T-helper 17 cell (primary cell): Measurements from ENCODE around the gene HPX. TPM values are rescaled to one million over a fixed set of nuclear protein-coding genes. Genes with fewer than 3 reads are reported as not detected.

Experiments used
- ATAC-seq: fragments of 150-1000 bp; cut with Tn5 transposase; 2 replicates; pipeline ENCODE4 v1.10.0; 2021; ENCODE audit warnings: mild to moderate bottlenecking, moderate library complexity
- DNase-seq, 3 donors: peaks; one replicate each; pipeline versions ENCODE4 v3.0.0 to v3.0.0-alpha.2; 2020 to 2021
- H3K9me3 ChIP-seq: one replicate; pipeline ENCODE4 v1.7.0; 2013; ENCODE audit warnings: low read length, mild to moderate bottlenecking; ENCODE audit not compliant: control insufficient read depth, poor library complexity, severe bottlenecking
- H3K27ac Mint-ChIP-seq: one replicate; pipeline ENCODE4 v1.8.0; 2022; ENCODE audit warnings: mild to moderate bottlenecking, moderate library complexity, mixed read lengths
- H3K27me3 Mint-ChIP-seq: one replicate; pipeline ENCODE4 v1.8.0; 2022; ENCODE audit warnings: mixed read lengths
- H3K36me3 Mint-ChIP-seq: one replicate; pipeline ENCODE4 v1.8.0; 2022; ENCODE audit warnings: low read depth, mixed read lengths
- H3K4me1 Mint-ChIP-seq: one replicate; pipeline ENCODE4 v1.8.0; 2022; ENCODE audit warnings: mild to moderate bottlenecking, mixed read lengths
- H3K4me3 Mint-ChIP-seq: one replicate; pipeline ENCODE4 v1.8.0; 2022; ENCODE audit warnings: mild to moderate bottlenecking, moderate library complexity, mixed read lengths
- total RNA-seq, 4 donors: library from RNA in 2 of 4; stranded (reverse) in 2 of 4; gene quantifications; one replicate each; pipeline ENCODE4 v1.2.3 and lab custom pipeline; 2022 to 2026

HPX gene
- total RNA-seq, 2 donors from 2014 or later = 0.47 to 0.86 TPM

DNA sequence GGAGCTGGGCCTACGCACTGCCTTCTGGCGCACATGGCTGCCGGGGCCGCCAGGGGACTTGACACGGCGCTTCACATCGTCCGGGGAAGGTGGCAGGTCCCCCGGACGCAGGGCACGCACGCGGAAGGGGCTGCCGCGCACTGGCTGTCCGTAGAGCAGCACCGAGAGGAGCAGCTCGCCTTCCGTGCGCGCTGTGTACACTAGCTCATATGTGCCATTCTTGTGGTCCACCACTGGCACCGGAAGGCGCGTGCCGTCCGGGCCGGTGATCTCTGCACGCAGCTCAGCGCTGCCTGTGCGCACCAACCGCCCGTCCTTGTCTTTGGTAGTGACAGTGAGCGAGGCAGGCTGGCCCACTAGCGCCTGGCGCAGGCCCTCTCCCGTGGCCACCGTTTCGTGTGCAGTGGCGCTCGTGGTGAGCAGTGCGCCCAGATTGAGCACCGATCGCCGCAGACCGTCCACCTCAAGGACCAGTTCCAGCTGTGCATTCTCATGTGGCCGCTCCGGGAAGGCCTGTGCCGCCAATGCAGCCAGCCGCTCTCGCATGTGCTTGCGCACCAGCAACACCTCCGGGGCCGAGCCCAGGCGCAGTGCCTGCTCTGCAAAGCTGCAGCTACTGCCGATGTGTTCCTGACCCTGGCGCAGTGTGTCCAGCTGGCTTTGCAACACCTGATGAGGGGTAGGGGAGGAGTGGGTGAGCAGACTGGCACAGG lies 15.7 kb upstream of the HPX start:
- no peak overlapping the region for H3K27ac Mint-ChIP-seq
- H3K9me3 ChIP-seq = no peaks in the 10 kb centered on the region
- H3K36me3 Mint-ChIP-seq = peaks cover 9% of the 10 kb centered on the region
- ATAC-seq (no peak), DNase-seq (no peak)
- H3K27me3 Mint-ChIP-seq = no peaks in the 10 kb centered on the region
- H3K4me3 Mint-ChIP-seq = no peak overlapping the region
- peaks cover 4% of the 10 kb centered on the region for H3K4me1 Mint-ChIP-seq

DNA sequence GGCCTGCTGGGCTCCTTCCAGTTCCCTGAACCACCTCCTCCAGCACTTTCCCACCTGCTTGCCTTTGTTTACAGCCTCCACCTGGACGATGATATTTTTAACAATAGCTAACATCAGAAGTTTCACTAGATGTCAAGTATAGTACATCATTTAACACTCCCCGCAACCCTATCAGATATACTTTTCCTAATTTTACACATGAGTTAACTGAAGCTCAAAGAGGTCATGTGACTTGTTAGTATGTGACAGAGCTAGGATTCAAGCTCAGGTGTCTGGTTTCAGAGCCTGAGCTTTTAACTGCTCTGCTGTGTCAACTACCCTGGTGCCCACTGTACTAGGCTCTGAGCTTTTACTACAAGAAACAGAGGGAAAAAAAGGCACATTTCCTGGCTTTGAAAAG lies 14.3 kb upstream of the HPX start:
- ATAC-seq (no peak), DNase-seq (no peak)
- H3K9me3 ChIP-seq = no peaks in the 10 kb centered on the region
- Mint-ChIP-seq H3K36me3 (peaks cover 6% of the 10 kb centered on the region), H3K4me3 (no peak overlapping the region), H3K27ac (no peak overlapping the region), H3K27me3 (no peaks in the 10 kb centered on the region), H3K4me1 (no peaks in the 10 kb centered on the region)

DNA sequence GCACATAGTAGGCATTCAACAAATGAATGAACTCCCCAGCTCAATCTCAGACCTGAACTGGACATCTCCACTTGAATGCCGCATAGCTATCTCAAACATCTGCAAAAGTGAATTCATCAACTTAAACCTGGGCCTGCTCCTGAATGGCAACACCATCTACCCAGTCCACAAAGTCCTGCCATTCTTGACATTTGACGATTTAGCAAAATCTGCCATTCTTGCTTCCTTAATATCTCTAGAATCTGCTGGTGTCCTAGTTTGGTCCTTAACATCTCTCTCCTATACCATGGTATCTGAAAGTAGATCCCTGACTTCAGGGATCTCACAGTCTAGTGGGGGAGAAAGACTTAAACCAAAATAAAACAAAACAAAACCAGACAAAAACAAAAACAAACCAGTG lies 12.4 kb upstream of the HPX start:
- no peak overlapping the region for H3K27ac Mint-ChIP-seq
- ATAC-seq (no peak), DNase-seq (no peak)
- no peaks in the 10 kb centered on the region for H3K27me3 Mint-ChIP-seq
- no peaks in the 10 kb centered on the region for H3K9me3 ChIP-seq
- H3K36me3 Mint-ChIP-seq = peaks cover 6% of the 10 kb centered on the region
- no peaks in the 10 kb centered on the region for H3K4me1 Mint-ChIP-seq
- H3K4me3 Mint-ChIP-seq = no peak overlapping the region

DNA sequence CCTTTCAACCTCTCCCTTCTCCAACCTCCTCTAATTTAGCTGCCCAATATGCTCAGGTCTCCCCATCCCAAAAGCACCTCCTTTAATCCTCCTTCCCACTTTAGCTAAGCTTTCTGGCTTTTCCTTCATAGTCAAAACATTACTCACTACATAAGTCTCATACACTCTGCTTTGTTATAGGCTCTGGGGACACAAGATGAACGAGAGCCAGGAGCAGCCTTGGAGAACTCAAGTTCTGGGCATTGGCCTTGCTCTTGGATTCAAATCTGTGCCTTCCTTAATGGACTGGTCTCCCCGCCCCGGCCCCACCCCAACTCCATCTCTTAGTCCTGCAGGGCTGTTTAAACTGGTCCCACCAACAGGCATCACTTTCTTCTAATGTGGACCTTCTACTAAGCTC lies 11.4 kb upstream of the HPX start:
- H3K9me3 ChIP-seq = no peaks in the 10 kb centered on the region
- Mint-ChIP-seq H3K27me3 (no peaks in the 10 kb centered on the region), H3K36me3 (peaks cover 6% of the 10 kb centered on the region), H3K4me3 (no peak overlapping the region), H3K4me1 (no peaks in the 10 kb centered on the region), H3K27ac (no peak overlapping the region)
- DNase-seq = no peak
- no peak for ATAC-seq

DNA sequence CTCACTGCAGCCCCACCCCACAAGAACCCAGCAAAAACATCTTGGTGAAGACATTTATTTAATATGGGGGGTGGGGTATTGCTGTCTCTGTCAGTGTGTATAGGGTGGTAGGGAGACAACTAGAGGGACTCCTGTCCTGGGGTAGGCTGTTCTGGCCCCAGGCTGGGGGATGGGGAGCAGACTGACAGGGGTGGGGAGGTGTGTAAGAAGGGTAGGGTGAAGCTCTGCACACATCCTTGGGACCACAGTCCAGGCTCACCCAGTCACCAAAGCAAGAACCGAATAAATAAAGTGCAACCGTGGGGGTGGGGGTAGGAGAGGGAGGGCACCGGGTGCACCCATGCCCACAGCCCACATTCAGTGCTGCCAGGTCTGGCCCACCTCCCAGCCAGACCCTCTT lies 7.8 kb upstream of the HPX start:
- Mint-ChIP-seq H3K4me3 (no peak overlapping the region), H3K27me3 (no peaks in the 10 kb centered on the region), H3K36me3 (no peaks in the 10 kb centered on the region), H3K27ac (no peak overlapping the region), H3K4me1 (no peaks in the 10 kb centered on the region)
- H3K9me3 ChIP-seq = no peaks in the 10 kb centered on the region
- no peak for ATAC-seq
- DNase-seq = no peak

DNA sequence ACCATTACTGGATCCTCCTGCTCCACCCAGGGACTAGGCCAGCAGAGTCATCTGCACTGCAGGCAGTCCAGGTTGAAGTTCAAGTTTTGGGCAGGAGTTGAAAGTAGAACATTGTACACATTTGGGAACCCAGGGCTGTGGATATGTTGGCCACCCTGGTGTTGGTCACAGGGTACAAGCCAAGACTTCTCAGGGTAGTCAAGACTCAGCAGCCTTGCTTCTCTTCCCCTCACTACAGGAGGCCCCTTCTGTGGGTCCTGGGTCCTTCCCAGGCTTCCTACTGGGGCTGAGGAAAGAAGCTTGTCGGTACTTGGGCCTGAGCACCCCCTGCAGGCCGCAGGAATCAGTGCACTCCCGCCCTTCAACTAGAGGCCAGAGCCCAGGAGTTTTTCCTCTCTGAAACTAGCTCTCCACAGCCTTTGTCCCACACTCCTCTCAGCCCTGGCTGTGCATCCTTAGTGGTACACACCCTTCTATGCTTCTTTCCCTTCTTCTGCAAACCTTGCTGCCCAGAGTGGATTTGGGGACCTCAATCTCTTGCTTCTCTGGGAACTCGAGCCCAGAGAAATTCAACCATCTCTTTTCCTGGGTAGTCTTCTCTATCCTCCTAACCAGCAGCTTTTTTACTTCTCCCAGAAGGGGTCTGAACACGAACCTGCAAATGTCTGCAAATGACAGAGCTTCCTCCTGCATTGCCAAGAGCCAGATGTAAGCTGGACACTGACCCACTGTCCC lies 2.6 kb upstream of the HPX start:
- H3K27ac Mint-ChIP-seq = no peak overlapping the region
- no peaks in the 10 kb centered on the region for H3K36me3 Mint-ChIP-seq
- no peaks in the 10 kb centered on the region for H3K4me1 Mint-ChIP-seq
- no peaks in the 10 kb centered on the region for H3K9me3 ChIP-seq
- H3K4me3 Mint-ChIP-seq = no peak overlapping the region
- DNase-seq (peak; percentile 32 to 38 (median 37)), ATAC-seq (peak; percentile 89)
- H3K27me3 Mint-ChIP-seq = no peaks in the 10 kb centered on the region

DNA sequence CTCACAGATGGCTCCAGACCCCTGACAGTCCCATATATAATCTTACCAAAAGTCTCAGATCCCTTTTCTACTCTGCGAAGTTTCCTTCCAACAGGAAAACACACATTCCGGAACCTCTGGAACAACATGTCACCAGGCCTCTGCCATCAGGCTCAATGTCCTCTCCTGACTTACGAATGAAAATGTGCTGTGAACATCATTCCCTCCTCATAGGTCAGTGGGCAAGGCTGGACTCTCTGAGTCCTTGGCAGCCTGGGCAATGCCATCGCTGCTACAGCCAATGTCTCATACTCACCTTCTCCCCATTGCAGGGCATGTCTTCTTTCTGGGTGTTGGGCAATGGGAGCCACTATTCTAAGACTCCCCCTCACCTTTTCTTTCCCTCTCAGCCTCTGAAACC lies 1.7 kb upstream of the HPX start:
- no peak for ATAC-seq
- DNase-seq = no peak
- no peaks in the 10 kb centered on the region for H3K4me1 Mint-ChIP-seq

DNA sequence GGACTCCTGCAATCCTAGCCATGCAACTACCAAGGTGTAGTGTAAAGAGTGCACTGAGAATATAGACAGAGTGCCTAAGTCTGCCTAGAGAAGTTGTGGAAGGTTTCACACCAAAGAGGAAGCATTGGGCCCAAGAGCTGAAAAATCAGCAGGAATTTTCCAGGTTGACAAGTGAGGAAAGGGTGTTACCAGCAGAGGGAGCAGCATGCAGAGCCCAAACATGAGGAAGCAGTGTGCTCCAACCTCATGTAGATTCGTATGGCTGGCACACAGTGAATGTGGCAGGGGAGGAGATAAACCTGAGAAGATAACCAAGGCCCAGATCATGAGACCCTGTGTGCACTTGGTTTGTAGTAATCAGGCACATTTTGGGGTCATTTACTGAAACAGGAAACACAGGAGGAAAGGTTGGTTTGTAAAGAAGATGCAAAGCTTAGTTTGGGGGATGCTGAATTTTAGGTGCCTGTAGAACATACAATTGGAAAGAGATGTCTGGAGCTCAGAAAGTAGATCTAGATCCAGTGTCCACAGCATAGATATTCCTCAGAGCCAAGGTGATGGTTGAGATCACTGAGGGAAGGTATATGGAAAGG lies 1.7 kb downstream of the HPX start:
- Mint-ChIP-seq H3K4me3 (no peak overlapping the region), H3K4me1 (peaks cover 2% of the 10 kb centered on the region), H3K27me3 (no peaks in the 10 kb centered on the region), H3K36me3 (peaks cover 3% of the 10 kb centered on the region), H3K27ac (no peak overlapping the region)
- no peaks in the 10 kb centered on the region for H3K9me3 ChIP-seq
- DNase-seq = peak in 1 of 3 donors; percentile 9
- ATAC-seq = peak; percentile 49

More for the DNA sequence above, 1.7 kb upstream of the HPX start:
- Mint-ChIP-seq H3K27ac (no peak overlapping the region), H3K27me3 (no peaks in the 10 kb centered on the region), H3K4me3 (no peak overlapping the region), H3K36me3 (no peaks in the 10 kb centered on the region)
- no peaks in the 10 kb centered on the region for H3K9me3 ChIP-seq

DNA sequence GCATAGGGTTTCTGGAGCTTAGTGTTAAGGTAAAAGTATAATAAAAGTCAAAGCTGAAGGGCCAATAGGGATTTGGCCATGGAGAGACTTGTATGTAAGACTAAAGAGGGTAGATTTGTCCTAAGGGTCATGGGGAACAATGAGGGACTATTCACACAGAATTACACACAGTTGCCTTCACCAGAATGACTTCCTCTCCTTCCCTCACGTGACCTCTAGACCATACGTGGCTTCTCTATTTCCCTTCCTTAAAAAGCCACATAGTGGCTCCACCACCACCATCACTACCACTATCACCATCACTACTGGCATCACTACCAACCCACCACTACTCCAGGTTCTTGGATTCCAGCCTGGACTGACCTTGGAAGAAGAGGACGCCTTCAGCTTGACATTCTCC lies 2.8 kb downstream of the HPX start:
- H3K4me1 Mint-ChIP-seq = peaks cover 6% of the 10 kb centered on the region
- H3K27ac Mint-ChIP-seq = no peak overlapping the region
- DNase-seq (no peak), ATAC-seq (peak; percentile 54)
- H3K9me3 ChIP-seq = no peaks in the 10 kb centered on the region
- H3K36me3 Mint-ChIP-seq = peaks cover 3% of the 10 kb centered on the region
- H3K27me3 Mint-ChIP-seq = no peaks in the 10 kb centered on the region
- no peak overlapping the region for H3K4me3 Mint-ChIP-seq

DNA sequence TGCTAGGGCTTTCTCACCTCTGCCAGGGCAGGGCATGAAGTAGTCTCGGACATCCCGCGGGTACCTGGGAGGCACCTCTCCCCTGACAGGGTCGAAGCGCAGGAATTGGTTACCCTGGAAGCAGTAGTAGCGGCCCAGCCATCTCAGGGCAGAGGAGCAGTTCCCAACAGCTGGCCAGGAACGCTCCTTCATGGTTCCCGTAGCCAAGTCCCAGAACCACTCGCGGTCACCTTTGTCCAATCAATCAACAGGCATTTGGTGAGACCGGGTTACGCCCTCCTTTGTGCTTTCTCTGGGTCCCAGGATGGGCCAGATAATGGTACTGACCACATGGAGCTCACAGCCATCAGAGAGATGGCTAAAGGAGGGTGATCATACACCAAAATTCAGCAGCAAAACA lies 3.4 kb downstream of the HPX start:
- Mint-ChIP-seq H3K27me3 (no peaks in the 10 kb centered on the region), H3K4me3 (no peak overlapping the region), H3K4me1 (peaks cover 6% of the 10 kb centered on the region), H3K36me3 (peaks cover 3% of the 10 kb centered on the region), H3K27ac (no peak overlapping the region)
- DNase-seq (no peak), ATAC-seq (no peak)
- H3K9me3 ChIP-seq = no peaks in the 10 kb centered on the region

DNA sequence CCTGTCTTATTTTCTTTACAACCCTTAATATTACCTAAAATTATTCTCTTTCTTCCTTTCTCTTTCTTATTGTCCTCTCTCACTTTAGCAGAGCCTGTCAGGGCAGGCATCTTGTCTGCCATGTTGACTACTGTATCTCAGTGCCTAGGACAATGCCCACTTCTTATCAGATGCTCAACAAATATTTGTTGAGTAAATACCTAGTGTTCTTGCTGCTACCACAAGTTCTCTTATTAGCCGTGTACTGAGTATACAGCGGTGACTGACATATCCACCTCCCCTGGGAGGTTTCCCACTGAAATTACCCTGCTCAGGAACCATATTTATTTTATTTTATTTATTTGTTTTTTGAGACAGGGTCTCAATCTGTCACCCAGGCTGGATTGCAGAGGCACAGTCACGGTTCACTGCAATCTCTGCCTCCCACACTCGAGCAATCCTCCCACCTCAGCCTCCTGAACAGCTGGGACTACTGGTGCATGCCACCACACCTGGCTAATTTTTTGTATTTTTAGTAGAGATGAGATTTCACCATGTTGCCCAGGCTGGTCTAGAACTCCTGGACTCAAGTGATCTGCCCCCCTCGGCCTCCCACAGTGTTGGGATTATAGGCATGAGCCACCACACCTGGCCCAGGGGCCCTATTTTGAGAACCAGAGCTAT lies 6.7 kb downstream of the HPX start:
- H3K9me3 ChIP-seq = no peaks in the 10 kb centered on the region
- ATAC-seq (no peak), DNase-seq (no peak)
- H3K27ac Mint-ChIP-seq = no peak overlapping the region
- peaks cover 10% of the 10 kb centered on the region for H3K4me1 Mint-ChIP-seq
- peaks cover 3% of the 10 kb centered on the region for H3K36me3 Mint-ChIP-seq
- no peak overlapping the region for H3K4me3 Mint-ChIP-seq
- H3K27me3 Mint-ChIP-seq = no peaks in the 10 kb centered on the region

DNA sequence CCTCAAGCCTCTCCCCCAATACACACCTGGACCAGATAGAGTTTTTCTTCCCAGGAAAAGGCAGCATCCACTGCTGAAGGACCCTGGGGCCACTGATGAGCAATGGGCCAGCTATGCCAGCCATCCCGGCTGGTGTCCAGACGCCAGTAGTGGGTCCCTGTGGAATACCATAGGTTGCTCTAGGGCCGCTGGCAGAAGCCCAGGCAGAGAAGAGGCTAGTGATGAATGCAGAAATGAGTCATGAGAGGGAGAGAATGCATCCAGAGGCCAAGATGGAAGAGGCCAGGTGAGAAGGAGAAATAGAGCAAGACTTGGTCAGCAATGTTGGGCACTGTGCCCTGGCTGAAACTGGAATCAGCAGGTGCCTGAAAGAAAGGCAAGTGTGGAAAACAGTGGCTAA lies 8.9 kb downstream of the HPX start:
- DNase-seq = no peak
- peaks cover 10% of the 10 kb centered on the region for H3K4me1 Mint-ChIP-seq
- ATAC-seq = no peak
- H3K4me3 Mint-ChIP-seq = no peak overlapping the region
- no peaks in the 10 kb centered on the region for H3K27me3 Mint-ChIP-seq
- H3K36me3 Mint-ChIP-seq = peaks cover 3% of the 10 kb centered on the region
- no peak overlapping the region for H3K27ac Mint-ChIP-seq
- H3K9me3 ChIP-seq = no peaks in the 10 kb centered on the region

DNA sequence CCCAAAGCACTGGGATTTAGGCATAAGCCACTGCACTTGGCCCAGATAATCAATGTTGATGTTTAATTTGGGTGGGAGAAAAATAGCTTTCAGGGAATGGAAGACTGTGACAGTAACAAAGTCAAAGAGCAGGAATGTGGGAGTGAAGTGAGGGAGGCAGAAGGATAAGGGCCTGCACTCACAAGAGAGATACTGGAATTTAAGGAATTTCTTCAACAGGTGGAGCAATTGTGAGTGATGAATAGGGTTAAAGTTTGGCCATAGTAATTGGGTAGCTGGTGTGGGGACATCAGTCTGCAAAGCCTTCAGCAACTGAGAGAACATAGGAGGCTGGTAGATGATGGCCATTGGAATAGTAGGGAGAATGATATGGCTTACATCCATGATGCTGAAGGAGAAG lies 13.3 kb downstream of the HPX start:
- no peak for DNase-seq
- no peak overlapping the region for H3K4me3 Mint-ChIP-seq
- no peak overlapping the region for H3K27ac Mint-ChIP-seq
- H3K4me1 Mint-ChIP-seq = peaks cover 4% of the 10 kb centered on the region
- peaks cover 12% of the 10 kb centered on the region for H3K27me3 Mint-ChIP-seq
- H3K9me3 ChIP-seq = no peaks in the 10 kb centered on the region
- no peaks in the 10 kb centered on the region for H3K36me3 Mint-ChIP-seq
- ATAC-seq = no peak
